Lung (tissue), 12 donors: ENCODE measurements around the gene MPP2. TPM values are rescaled to one million over a fixed set of nuclear protein-coding genes. Genes with fewer than 3 reads are reported as not detected.
A peak's percentile ranks its signal among the peaks of the same experiment; 100 is the strongest.

Experiments used
- ATAC-seq: fragments of 200-7000 bp; cut with Tn5 transposase; one replicate; pipeline ENCODE4 v1.9.1; 2020; ENCODE audit warnings: moderate number of reproducible peaks; ENCODE audit not compliant: insufficient read depth, low FRiP score
- DNase-seq, 3 donors: peaks; one replicate each; pipeline ENCODE4 v3.0.0-alpha.2; 2013 to 2017
- H3K27ac ChIP-seq, 2 donors: one replicate each; pipeline ENCODE4 v1.5.1; 2013; ENCODE audit warnings: mild to moderate bottlenecking in 2 of 2, moderate library complexity in 2 of 2, control low read depth in 1 of 2, inconsistent platforms in 1 of 2, low read depth in 1 of 2, low read length in 1 of 2
- H3K27me3 ChIP-seq, 3 donors: one replicate each; pipeline ENCODE4 v1.5.1; 2013; ENCODE audit warnings: low read length in 2 of 3; ENCODE audit not compliant: control insufficient read depth in 3 of 3, insufficient read depth in 3 of 3
- H3K36me3 ChIP-seq, 4 donors: one replicate each; pipeline ENCODE4 v1.5.1; 2013; ENCODE audit warnings: low read length in 4 of 4, mild to moderate bottlenecking in 1 of 4, moderate library complexity in 1 of 4; ENCODE audit not compliant: control insufficient read depth in 4 of 4, insufficient read depth in 4 of 4
- H3K4me1 ChIP-seq, 5 donors: one replicate each; pipeline ENCODE4 v1.5.1; 2013; ENCODE audit warnings: low read length in 5 of 5, mild to moderate bottlenecking in 2 of 5, moderate library complexity in 1 of 5; ENCODE audit not compliant: control insufficient read depth in 5 of 5, insufficient read depth in 5 of 5
- H3K4me3 ChIP-seq: one replicate; pipeline ENCODE4 v1.5.1; 2013; ENCODE audit warnings: mild to moderate bottlenecking, control low read depth, moderate library complexity
- H3K9ac ChIP-seq, 2 donors: one replicate each; pipeline ENCODE4 v1.5.1; 2013; ENCODE audit warnings: low read length in 2 of 2, control low read depth in 1 of 2; ENCODE audit not compliant: insufficient read depth in 1 of 2
- H3K9me3 ChIP-seq, 4 donors: one replicate each; pipeline ENCODE4 v1.5.1; 2013; ENCODE audit warnings: low read length in 3 of 4, mild to moderate bottlenecking in 1 of 4, moderate library complexity in 1 of 4; ENCODE audit not compliant: control insufficient read depth in 4 of 4, insufficient read depth in 3 of 4
- WGBS, 2 donors: extraction: QIAGEN DNeasy Blood & Tissue Kit; methylation state at CpG; one replicate each; pipeline ENCODE4 v1.1.7; 2013; 5-methylcytosine and 5-hydroxymethylcytosine counted together
- polyA plus RNA-seq, 2 donors: library from polyadenylated mRNA; stranded (reverse); fragments of 200-250 nt; gene quantifications; one replicate each; pipeline ENCODE4 v1.2.1, GENCODE V29; 2013
- total RNA-seq, 2 donors: library from RNA; depleted of rRNA in 1 of 2; stranded (reverse); fragments of >200 nt in 1 of 2; gene quantifications; one replicate each; pipeline ENCODE4 v1.2.1, GENCODE V29; 2014 to 2021
- TF ChIP-seq, protein P1 (sequence below): IDR thresholded peaks from 2 replicates; pipeline ENCODE4 v1.5.1; 2012; ENCODE audit warnings: mild to moderate bottlenecking; ENCODE audit errors: control extremely low read depth, extremely low read depth
- donor health status: control.
- donor health status: control.
- donor health status: Bipolar disorder and iron deficiency.
- donor health status: healthy.
- donor health status: DM: yes; HTN: yes; CAD: no.

MPP2 gene
- total and polyA plus RNA-seq, 4 donors, result 0.24 to 1.3 (median 0.69) TPM

DNA sequence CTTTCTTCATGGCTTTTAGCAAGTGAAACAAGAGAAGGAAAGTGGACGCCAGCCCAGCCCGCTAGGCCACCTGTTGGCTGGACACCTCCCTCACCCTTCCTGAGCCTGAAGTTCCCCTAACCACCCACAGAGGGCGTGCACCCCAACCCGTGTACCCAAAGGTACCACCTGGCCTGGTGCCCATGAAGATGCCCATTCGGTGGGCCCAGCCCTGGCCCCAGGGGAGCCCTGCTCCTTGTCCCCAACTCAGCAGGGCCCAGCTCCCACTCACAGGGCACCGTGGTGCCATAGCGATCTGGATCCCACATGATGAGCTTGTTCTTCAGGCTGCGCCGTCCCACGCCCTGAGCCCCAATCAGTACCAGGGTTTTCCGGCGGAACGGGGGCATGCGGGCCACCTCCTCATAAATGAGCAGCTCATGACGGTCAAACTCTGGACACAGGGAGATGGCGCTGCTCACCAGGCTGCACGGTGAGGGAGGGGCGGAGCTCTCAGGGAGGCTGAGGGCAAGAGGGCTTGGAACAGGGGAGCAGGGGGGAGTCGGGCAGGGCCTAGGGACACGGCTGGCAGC, 26.8 kb downstream of the MPP2 start:
- DNase-seq, result no peak
- H3K4me3 ChIP-seq, result no peak overlapping the region
- H3K9ac ChIP-seq, result no peak overlapping the region
- TF ChIP-seq, protein P1, sequence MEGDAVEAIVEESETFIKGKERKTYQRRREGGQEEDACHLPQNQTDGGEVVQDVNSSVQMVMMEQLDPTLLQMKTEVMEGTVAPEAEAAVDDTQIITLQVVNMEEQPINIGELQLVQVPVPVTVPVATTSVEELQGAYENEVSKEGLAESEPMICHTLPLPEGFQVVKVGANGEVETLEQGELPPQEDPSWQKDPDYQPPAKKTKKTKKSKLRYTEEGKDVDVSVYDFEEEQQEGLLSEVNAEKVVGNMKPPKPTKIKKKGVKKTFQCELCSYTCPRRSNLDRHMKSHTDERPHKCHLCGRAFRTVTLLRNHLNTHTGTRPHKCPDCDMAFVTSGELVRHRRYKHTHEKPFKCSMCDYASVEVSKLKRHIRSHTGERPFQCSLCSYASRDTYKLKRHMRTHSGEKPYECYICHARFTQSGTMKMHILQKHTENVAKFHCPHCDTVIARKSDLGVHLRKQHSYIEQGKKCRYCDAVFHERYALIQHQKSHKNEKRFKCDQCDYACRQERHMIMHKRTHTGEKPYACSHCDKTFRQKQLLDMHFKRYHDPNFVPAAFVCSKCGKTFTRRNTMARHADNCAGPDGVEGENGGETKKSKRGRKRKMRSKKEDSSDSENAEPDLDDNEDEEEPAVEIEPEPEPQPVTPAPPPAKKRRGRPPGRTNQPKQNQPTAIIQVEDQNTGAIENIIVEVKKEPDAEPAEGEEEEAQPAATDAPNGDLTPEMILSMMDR, result no peak
- H3K9me3 ChIP-seq, result no peaks in the 10 kb centered on the region
- no peaks in the 10 kb centered on the region for H3K4me1 ChIP-seq
- peaks cover 0 to 3% (median 0%) of the 10 kb centered on the region in 4 donors for H3K36me3 ChIP-seq
- peak; percentile 34 for ATAC-seq
- no peak overlapping the region for H3K27ac ChIP-seq
- no peaks in the 10 kb centered on the region for H3K27me3 ChIP-seq
- 81 to 83% methylated on average over 20 of the region's 20 CpGs for WGBS, 2 donors

DNA sequence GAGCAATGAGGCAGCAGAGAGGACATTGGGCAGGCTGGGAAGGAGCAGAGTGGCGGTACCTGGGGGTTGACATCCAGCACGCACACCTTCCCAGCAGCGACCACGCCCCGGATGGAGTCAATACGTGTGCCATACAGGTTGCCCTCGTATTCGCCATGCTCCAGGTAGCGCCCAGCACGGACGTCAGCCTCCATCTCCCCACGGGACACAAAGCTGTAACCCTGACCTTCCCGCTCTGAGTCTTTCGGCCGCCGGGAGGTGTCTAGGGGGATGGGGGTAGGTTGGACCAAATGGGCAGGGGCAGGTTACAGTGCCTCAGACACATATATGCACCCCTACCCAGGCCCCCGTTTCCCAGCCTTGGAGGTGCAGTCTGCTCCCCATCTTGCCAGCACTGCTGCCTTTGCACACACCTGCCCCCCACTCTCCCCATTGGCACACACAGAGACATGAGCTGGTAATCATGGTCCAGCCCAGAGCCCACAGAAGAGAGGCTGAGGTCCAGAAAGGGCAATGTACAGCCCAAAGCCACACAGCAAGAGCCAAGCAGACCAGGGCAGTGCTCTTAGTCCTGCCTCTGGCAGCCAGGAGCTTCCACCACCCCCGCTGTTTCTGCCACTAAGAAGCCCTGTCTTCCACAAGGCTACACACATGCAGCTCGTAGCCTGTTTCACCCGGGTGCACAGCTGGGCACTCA, 27.5 kb downstream of the MPP2 start:
- Histone ChIP-seq H3K9ac (no peak overlapping the region), H3K4me3 (no peak overlapping the region), H3K4me1 (no peaks in the 10 kb centered on the region), H3K36me3 (peaks cover 0 to 3% (median 0%) of the 10 kb centered on the region in 4 donors), H3K27me3 (no peaks in the 10 kb centered on the region), H3K9me3 (no peaks in the 10 kb centered on the region), H3K27ac (no peak overlapping the region)
- TF ChIP-seq, protein P1, result no peak
- 90 to 94% methylated on average over 20 of the region's 20 CpGs for WGBS, 2 donors
- no peak for ATAC-seq
- DNase-seq, result no peak

- Histone ChIP-seq H3K36me3 (peaks cover 0 to 3% (median 0%) of the 10 kb centered on the region in 4 donors), H3K27ac (no peak overlapping the region), H3K4me1 (no peaks in the 10 kb centered on the region), H3K9me3 (no peaks in the 10 kb centered on the region), H3K27me3 (no peaks in the 10 kb centered on the region), H3K4me3 (no peak overlapping the region), H3K9ac (no peak overlapping the region)
- TF ChIP-seq, protein P1, result peak; percentile 84
- WGBS, 2 donors, result 19 to 24% methylated on average over 13 of the region's 13 CpGs
- DNase-seq, result peak; percentile 74 to 81 (median 75)
- peak; percentile 77 for ATAC-seq
Measured at GRCh38 chr17:43878260-43879175, 28.8 kb downstream of the MPP2 start.
